ENCODE measurements around the gene MED10. TPM values are rescaled to one million over a fixed set of nuclear protein-coding genes. Genes with fewer than 3 reads are reported as not detected.

MED10 gene, protein sequence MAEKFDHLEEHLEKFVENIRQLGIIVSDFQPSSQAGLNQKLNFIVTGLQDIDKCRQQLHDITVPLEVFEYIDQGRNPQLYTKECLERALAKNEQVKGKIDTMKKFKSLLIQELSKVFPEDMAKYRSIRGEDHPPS
- polyA plus RNA-seq (2013, experiment 1 of 2): 29.2 TPM
- 30.5 TPM for polyA plus RNA-seq (2013, experiment 2 of 2)

DNA sequence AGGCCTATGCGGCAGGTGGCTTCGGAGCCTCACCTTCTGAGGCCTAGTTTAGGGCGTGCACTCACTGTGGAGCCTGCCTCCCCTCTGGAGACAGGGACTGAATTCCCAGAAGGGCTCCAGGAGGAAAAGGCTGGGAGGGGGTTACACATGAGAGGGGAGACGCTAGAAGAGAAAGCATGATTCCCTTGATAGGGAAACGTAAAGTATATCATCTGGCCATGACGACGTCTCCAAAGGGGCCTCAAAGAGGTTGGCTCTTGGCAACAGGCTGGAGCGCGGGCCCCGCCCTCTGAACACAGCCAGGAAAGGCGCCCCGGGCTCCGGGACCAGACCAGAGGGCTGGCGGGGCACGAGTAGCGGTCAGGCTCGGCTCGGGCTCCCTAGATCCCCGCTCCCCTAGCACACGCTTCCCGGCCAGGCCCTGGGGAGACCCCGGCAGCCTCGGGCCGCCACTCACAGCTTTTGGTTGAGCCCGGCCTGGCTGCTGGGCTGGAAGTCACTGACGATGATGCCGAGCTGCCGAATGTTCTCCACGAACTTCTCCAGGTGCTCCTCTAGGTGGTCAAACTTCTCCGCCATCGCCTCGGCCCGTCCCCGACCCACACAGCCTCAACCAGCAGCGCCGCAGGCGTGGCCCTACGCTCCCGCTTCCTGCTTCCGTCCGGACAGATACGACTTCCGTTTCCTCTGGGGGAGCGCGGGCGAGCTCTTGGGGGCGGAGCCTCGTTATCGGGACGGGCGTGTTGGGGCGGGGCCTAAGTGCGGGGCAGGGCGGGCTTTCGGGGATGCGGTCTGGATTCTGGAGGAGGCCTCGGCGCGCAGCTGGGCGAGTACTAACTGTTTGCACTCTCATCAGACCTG lies at the start of gene MED10:
TSS of gene MED10 (minus strand) at position 643 of the 861 bp plus-strand sequence. CDS start at position 579, 64 bp downstream.
- H2AFZ ChIP-seq (ENCODE audit: low read length): peak within 1 kb of the TSS; percentile 93
- peaks cover 18 to 46% of the 10 kb centered on the region in 2 donors for H3K36me3 ChIP-seq (replicated peaks in 1 of 2; ENCODE audit: control insufficient read depth in 2 of 2, insufficient read depth in 2 of 2, low read length in 2 of 2)
- no peak within 1 kb of the TSS for H2BK15ac ChIP-seq (ENCODE audit: low read length)
- H2BK12ac ChIP-seq (ENCODE audit: low read length): no peak within 1 kb of the TSS
- no peak within 1 kb of the TSS for H2BK5ac ChIP-seq (ENCODE audit: low read length)
- no peaks in the 10 kb centered on the region for H3K9me3 ChIP-seq (replicated peaks in 1 of 2; ENCODE audit: control insufficient read depth in 2 of 2, insufficient read depth in 1 of 2, low read depth in 1 of 2, low read length in 2 of 2)
- H3K14ac ChIP-seq (ENCODE audit: low read length): peak within 1 kb of the TSS; percentile 38
- peak within 1 kb of the TSS; percentile 90 for H3K18ac ChIP-seq (ENCODE audit: low read length)
- peaks cover 3 to 6% of the 10 kb centered on the region in 2 donors for H3K4me1 ChIP-seq (ENCODE audit: control insufficient read depth in 2 of 2, insufficient read depth in 1 of 2, low read depth in 1 of 2, low read length in 2 of 2)
- H3K4me2 ChIP-seq (ENCODE audit: insufficient read depth, low read length, poor library complexity, severe bottlenecking): peak within 1 kb of the TSS; percentile 89
- no peak within 1 kb of the TSS for H3K27ac ChIP-seq (replicated peaks; ENCODE audit: low read length)
- H2AK5ac ChIP-seq (ENCODE audit: low read depth, low read length): peak within 1 kb of the TSS; percentile 79
- no peaks in the 10 kb centered on the region for H3K27me3 ChIP-seq (ENCODE audit: control insufficient read depth in 3 of 3, insufficient read depth in 3 of 3, low read depth in 1 of 3, low read length in 3 of 3)
- peak; percentile 80 for DNase-seq (ENCODE audit: low spot score)
- H3K79me1 ChIP-seq (ENCODE audit: low read depth, low read length): peaks cover 7% of the 10 kb centered on the region
- peak within 1 kb of the TSS; percentile 48 for H4K8ac ChIP-seq (ENCODE audit: low read depth, low read length)
- H3K4ac ChIP-seq (ENCODE audit: low read length): no peak within 1 kb of the TSS
- peak within 1 kb of the TSS; percentile 96 to 97 for H3K4me3 ChIP-seq (ENCODE audit: low read length in 2 of 2)
- H4K91ac ChIP-seq (ENCODE audit: low read depth, low read length, poor library complexity): no peak within 1 kb of the TSS
- no peak within 1 kb of the TSS for H2BK120ac ChIP-seq (ENCODE audit: low read depth, low read length)
- peak within 1 kb of the TSS; percentile 97 for H3K9ac ChIP-seq (ENCODE audit: low read depth, low read length, poor library complexity)
- peak within 1 kb of the TSS; percentile 95 for H3K23ac ChIP-seq (ENCODE audit: low read depth, low read length, poor library complexity)
- no CpG with 5 or more reads among the region's 60 CpGs for WGBS, 2 donors (ENCODE audit: extremely low coverage in 2 of 2, insufficient read length in 2 of 2, insufficient replicate concordance in 1 of 2)

GRCh38 chr5:6427694-6428093 lies 49.3 kb upstream of the MED10 start:
- no peaks in the 10 kb centered on the region for H3K4me1 ChIP-seq (ENCODE audit: control insufficient read depth in 2 of 2, insufficient read depth in 1 of 2, low read depth in 1 of 2, low read length in 2 of 2)
- no peak overlapping the region for H2BK5ac ChIP-seq (ENCODE audit: low read length)
- no peak overlapping the region for H2AFZ ChIP-seq (ENCODE audit: low read length)
- no peak overlapping the region for H3K4me2 ChIP-seq (ENCODE audit: insufficient read depth, low read length, poor library complexity, severe bottlenecking)
- no peak overlapping the region for H3K18ac ChIP-seq (ENCODE audit: low read length)
- H2BK120ac ChIP-seq (ENCODE audit: low read depth, low read length): no peak overlapping the region
- no peak overlapping the region for H3K27ac ChIP-seq (replicated peaks; ENCODE audit: low read length)
- no peaks in the 10 kb centered on the region for H3K9me3 ChIP-seq (replicated peaks in 1 of 2; ENCODE audit: control insufficient read depth in 2 of 2, insufficient read depth in 1 of 2, low read depth in 1 of 2, low read length in 2 of 2)
- no peak overlapping the region for H3K9ac ChIP-seq (ENCODE audit: low read depth, low read length, poor library complexity)
- H3K79me1 ChIP-seq (ENCODE audit: low read depth, low read length): no peaks in the 10 kb centered on the region
- no peaks in the 10 kb centered on the region for H3K36me3 ChIP-seq (replicated peaks in 1 of 2; ENCODE audit: control insufficient read depth in 2 of 2, insufficient read depth in 2 of 2, low read length in 2 of 2)
- no peak overlapping the region for H2AK5ac ChIP-seq (ENCODE audit: low read depth, low read length)
- peaks cover 0 to 17% (median 0%) of the 10 kb centered on the region in 3 experiments for H3K27me3 ChIP-seq (ENCODE audit: control insufficient read depth in 3 of 3, insufficient read depth in 3 of 3, low read depth in 1 of 3, low read length in 3 of 3)
- no peak overlapping the region for H3K4ac ChIP-seq (ENCODE audit: low read length)
- H3K14ac ChIP-seq (ENCODE audit: low read length): no peak overlapping the region
- H2BK12ac ChIP-seq (ENCODE audit: low read length): no peak overlapping the region
- no CpG with 5 or more reads among the region's 4 CpGs for WGBS, 2 donors (ENCODE audit: extremely low coverage in 2 of 2, insufficient read length in 2 of 2, insufficient replicate concordance in 1 of 2)
- H4K91ac ChIP-seq (ENCODE audit: low read depth, low read length, poor library complexity): no peak overlapping the region
- H2BK15ac ChIP-seq (ENCODE audit: low read length): no peak overlapping the region
- no peak overlapping the region for H3K23ac ChIP-seq (ENCODE audit: low read depth, low read length, poor library complexity)
- DNase-seq (ENCODE audit: low spot score): no peak
- no peak overlapping the region for H4K8ac ChIP-seq (ENCODE audit: low read depth, low read length)
- H3K4me3 ChIP-seq (ENCODE audit: low read length in 2 of 2): no peak overlapping the region

GRCh38 chr5:6424700-6425099 lies 46.4 kb upstream of the MED10 start:
- Histone ChIP-seq H3K4me2 (ENCODE audit: insufficient read depth, low read length, poor library complexity, severe bottlenecking) (no peak overlapping the region), H3K4me3 (ENCODE audit: low read length in 2 of 2) (no peak overlapping the region), H3K27ac (replicated peaks; ENCODE audit: low read length) (no peak overlapping the region), H3K79me1 (ENCODE audit: low read depth, low read length) (no peaks in the 10 kb centered on the region), H3K14ac (ENCODE audit: low read length) (no peak overlapping the region), H4K91ac (ENCODE audit: low read depth, low read length, poor library complexity) (no peak overlapping the region), H3K23ac (ENCODE audit: low read depth, low read length, poor library complexity) (no peak overlapping the region), H2AFZ (ENCODE audit: low read length) (no peak overlapping the region), H4K8ac (ENCODE audit: low read depth, low read length) (no peak overlapping the region), H3K27me3 (ENCODE audit: control insufficient read depth in 3 of 3, insufficient read depth in 3 of 3, low read depth in 1 of 3, low read length in 3 of 3) (peaks cover 0 to 4% (median 0%) of the 10 kb centered on the region in 3 experiments), H2BK15ac (ENCODE audit: low read length) (no peak overlapping the region), H2BK120ac (ENCODE audit: low read depth, low read length) (no peak overlapping the region), H3K4me1 (ENCODE audit: control insufficient read depth in 2 of 2, insufficient read depth in 1 of 2, low read depth in 1 of 2, low read length in 2 of 2) (no peaks in the 10 kb centered on the region), H2BK5ac (ENCODE audit: low read length) (no peak overlapping the region), H3K4ac (ENCODE audit: low read length) (no peak overlapping the region), H3K18ac (ENCODE audit: low read length) (no peak overlapping the region), H2BK12ac (ENCODE audit: low read length) (no peak overlapping the region), H3K36me3 (replicated peaks in 1 of 2; ENCODE audit: control insufficient read depth in 2 of 2, insufficient read depth in 2 of 2, low read length in 2 of 2) (no peaks in the 10 kb centered on the region), H3K9ac (ENCODE audit: low read depth, low read length, poor library complexity) (no peak overlapping the region), H2AK5ac (ENCODE audit: low read depth, low read length) (no peak overlapping the region), H3K9me3 (replicated peaks in 1 of 2; ENCODE audit: control insufficient read depth in 2 of 2, insufficient read depth in 1 of 2, low read depth in 1 of 2, low read length in 2 of 2) (no peaks in the 10 kb centered on the region)
- DNase-seq (ENCODE audit: low spot score): no peak

GRCh38 chr5:6424110-6424659 lies 45.8 kb upstream of the MED10 start:
- Histone ChIP-seq H3K4me3 (ENCODE audit: low read length in 2 of 2) (no peak overlapping the region), H3K4me1 (ENCODE audit: control insufficient read depth in 2 of 2, insufficient read depth in 1 of 2, low read depth in 1 of 2, low read length in 2 of 2) (no peaks in the 10 kb centered on the region)
- WGBS, 2 donors (ENCODE audit: extremely low coverage in 2 of 2, insufficient read length in 2 of 2, insufficient replicate concordance in 1 of 2): no CpG with 5 or more reads among the region's 8 CpGs

More at GRCh38 chr5:6424110-6424659, 45.8 kb upstream of the MED10 start:
- Histone ChIP-seq H3K4ac (ENCODE audit: low read length) (no peak overlapping the region), H3K14ac (ENCODE audit: low read length) (peak overlapping the region; percentile 91), H3K23ac (ENCODE audit: low read depth, low read length, poor library complexity) (peak overlapping the region; percentile 22), H2BK5ac (ENCODE audit: low read length) (no peak overlapping the region), H3K27me3 (ENCODE audit: control insufficient read depth in 3 of 3, insufficient read depth in 3 of 3, low read depth in 1 of 3, low read length in 3 of 3) (peaks cover 0 to 4% (median 0%) of the 10 kb centered on the region in 3 experiments), H3K18ac (ENCODE audit: low read length) (no peak overlapping the region), H4K91ac (ENCODE audit: low read depth, low read length, poor library complexity) (no peak overlapping the region), H3K79me1 (ENCODE audit: low read depth, low read length) (no peaks in the 10 kb centered on the region), H3K9me3 (replicated peaks in 1 of 2; ENCODE audit: control insufficient read depth in 2 of 2, insufficient read depth in 1 of 2, low read depth in 1 of 2, low read length in 2 of 2) (no peaks in the 10 kb centered on the region), H3K9ac (ENCODE audit: low read depth, low read length, poor library complexity) (no peak overlapping the region), H3K4me2 (ENCODE audit: insufficient read depth, low read length, poor library complexity, severe bottlenecking) (no peak overlapping the region), H2BK120ac (ENCODE audit: low read depth, low read length) (no peak overlapping the region), H3K36me3 (replicated peaks in 1 of 2; ENCODE audit: control insufficient read depth in 2 of 2, insufficient read depth in 2 of 2, low read length in 2 of 2) (no peaks in the 10 kb centered on the region), H2BK12ac (ENCODE audit: low read length) (no peak overlapping the region), H2AK5ac (ENCODE audit: low read depth, low read length) (peak overlapping the region; percentile 40), H3K27ac (replicated peaks; ENCODE audit: low read length) (no peak overlapping the region), H2AFZ (ENCODE audit: low read length) (no peak overlapping the region), H2BK15ac (ENCODE audit: low read length) (no peak overlapping the region), H4K8ac (ENCODE audit: low read depth, low read length) (no peak overlapping the region)
- DNase-seq (ENCODE audit: low spot score): no peak
